Liver (tissue), 3 donors: ENCODE results near the gene STK24.

Source experiments
- FOXA1 ChIP-seq: IDR thresholded peaks from 2 replicates; pipeline ENCODE4 v1.6.1; 2016; ENCODE audit warnings: antibody characterized with exemption
- GABPA ChIP-seq, 2 donors: IDR thresholded peaks in 1 of 2; conservative IDR thresholded peaks in 1 of 2; 2 replicates each; pipeline ENCODE4 v1.6.1; 2016; ENCODE audit warnings: antibody characterized with exemption in 2 of 2, mild to moderate bottlenecking in 1 of 2, moderate library complexity in 1 of 2
- HNF4A ChIP-seq, 2 donors: conservative IDR thresholded peaks; 2 replicates each; pipeline ENCODE4 v1.6.1; 2016; ENCODE audit warnings: antibody characterized with exemption in 2 of 2, mild to moderate bottlenecking in 2 of 2
- RAD21 ChIP-seq, 2 donors: IDR thresholded peaks; 2 replicates each; pipeline ENCODE4 v1.6.1; 2016; ENCODE audit warnings: antibody characterized with exemption in 2 of 2, mild to moderate bottlenecking in 2 of 2
- RXRA ChIP-seq, 2 donors: IDR thresholded peaks; 2 replicates each; pipeline ENCODE4 v1.6.1; 2017 to 2018; ENCODE audit warnings: antibody characterized with exemption in 2 of 2, mild to moderate bottlenecking in 1 of 2
- SP1 ChIP-seq: IDR thresholded peaks from 2 replicates; pipeline ENCODE4 v1.6.1; 2018; ENCODE audit warnings: antibody characterized with exemption, mild to moderate bottlenecking
- TAF1 ChIP-seq: conservative IDR thresholded peaks from 2 replicates; pipeline ENCODE4 v1.6.1; 2016; ENCODE audit warnings: antibody characterized with exemption, mild to moderate bottlenecking
- YY1 ChIP-seq: IDR thresholded peaks from 2 replicates; pipeline ENCODE4 v1.6.1; 2016; ENCODE audit warnings: antibody characterized with exemption, mild to moderate bottlenecking
- TF ChIP-seq, protein P1 (sequence below): fragments of 150-350 bp; IDR thresholded peaks from 2 replicates; pipeline ENCODE4 v1.5.1; 2017; ENCODE audit warnings: improper control_type of control experiment, low read depth, low read length; ENCODE audit not compliant: missing input control
- TF ChIP-seq, protein P2 (sequence below): IDR thresholded peaks from 2 replicates; pipeline ENCODE4 v1.6.1; 2016; ENCODE audit warnings: antibody characterized with exemption, mild to moderate bottlenecking
- donor health status: healthy.
- donor health status: healthy.

DNA sequence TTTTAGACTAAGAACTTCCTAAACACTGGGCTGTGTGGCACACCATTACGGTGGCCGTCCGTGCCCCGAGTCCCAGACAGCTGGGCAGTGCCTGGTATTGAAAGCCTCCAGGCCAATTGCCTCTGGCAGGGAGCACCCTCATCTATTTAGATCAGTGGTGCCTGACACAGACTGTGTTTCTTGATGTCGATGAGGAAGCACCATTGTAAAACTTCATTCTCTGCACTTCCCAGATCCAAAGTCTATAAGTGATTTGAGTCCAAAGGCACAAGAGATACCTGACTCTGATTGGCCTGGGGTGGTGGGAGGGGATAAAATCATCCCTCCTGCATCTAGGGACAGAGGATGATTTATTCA, 8.5 kb upstream of the STK24 start:
- no peak for TF ChIP-seq GABPA (IDR thresholded peaks at IDR 0.05 in 1 of 2, conservative IDR thresholded peaks at IDR 0.05 in 1 of 2)
- TF ChIP-seq, protein P1, sequence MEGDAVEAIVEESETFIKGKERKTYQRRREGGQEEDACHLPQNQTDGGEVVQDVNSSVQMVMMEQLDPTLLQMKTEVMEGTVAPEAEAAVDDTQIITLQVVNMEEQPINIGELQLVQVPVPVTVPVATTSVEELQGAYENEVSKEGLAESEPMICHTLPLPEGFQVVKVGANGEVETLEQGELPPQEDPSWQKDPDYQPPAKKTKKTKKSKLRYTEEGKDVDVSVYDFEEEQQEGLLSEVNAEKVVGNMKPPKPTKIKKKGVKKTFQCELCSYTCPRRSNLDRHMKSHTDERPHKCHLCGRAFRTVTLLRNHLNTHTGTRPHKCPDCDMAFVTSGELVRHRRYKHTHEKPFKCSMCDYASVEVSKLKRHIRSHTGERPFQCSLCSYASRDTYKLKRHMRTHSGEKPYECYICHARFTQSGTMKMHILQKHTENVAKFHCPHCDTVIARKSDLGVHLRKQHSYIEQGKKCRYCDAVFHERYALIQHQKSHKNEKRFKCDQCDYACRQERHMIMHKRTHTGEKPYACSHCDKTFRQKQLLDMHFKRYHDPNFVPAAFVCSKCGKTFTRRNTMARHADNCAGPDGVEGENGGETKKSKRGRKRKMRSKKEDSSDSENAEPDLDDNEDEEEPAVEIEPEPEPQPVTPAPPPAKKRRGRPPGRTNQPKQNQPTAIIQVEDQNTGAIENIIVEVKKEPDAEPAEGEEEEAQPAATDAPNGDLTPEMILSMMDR = no peak
- no peak for TF ChIP-seq YY1
- TF ChIP-seq TAF1 = no peak
- no peak for TF ChIP-seq SP1
- TF ChIP-seq RAD21 (IDR thresholded peaks at IDR 0.05) = no peak
- TF ChIP-seq HNF4A (conservative IDR thresholded peaks at IDR 0.05) = no peak
- TF ChIP-seq, protein P2, sequence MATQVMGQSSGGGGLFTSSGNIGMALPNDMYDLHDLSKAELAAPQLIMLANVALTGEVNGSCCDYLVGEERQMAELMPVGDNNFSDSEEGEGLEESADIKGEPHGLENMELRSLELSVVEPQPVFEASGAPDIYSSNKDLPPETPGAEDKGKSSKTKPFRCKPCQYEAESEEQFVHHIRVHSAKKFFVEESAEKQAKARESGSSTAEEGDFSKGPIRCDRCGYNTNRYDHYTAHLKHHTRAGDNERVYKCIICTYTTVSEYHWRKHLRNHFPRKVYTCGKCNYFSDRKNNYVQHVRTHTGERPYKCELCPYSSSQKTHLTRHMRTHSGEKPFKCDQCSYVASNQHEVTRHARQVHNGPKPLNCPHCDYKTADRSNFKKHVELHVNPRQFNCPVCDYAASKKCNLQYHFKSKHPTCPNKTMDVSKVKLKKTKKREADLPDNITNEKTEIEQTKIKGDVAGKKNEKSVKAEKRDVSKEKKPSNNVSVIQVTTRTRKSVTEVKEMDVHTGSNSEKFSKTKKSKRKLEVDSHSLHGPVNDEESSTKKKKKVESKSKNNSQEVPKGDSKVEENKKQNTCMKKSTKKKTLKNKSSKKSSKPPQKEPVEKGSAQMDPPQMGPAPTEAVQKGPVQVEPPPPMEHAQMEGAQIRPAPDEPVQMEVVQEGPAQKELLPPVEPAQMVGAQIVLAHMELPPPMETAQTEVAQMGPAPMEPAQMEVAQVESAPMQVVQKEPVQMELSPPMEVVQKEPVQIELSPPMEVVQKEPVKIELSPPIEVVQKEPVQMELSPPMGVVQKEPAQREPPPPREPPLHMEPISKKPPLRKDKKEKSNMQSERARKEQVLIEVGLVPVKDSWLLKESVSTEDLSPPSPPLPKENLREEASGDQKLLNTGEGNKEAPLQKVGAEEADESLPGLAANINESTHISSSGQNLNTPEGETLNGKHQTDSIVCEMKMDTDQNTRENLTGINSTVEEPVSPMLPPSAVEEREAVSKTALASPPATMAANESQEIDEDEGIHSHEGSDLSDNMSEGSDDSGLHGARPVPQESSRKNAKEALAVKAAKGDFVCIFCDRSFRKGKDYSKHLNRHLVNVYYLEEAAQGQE = no peak
- TF ChIP-seq FOXA1 = no peak
- TF ChIP-seq RXRA (IDR thresholded peaks at IDR 0.05) = no peak
